ENCODE results near the gene PLOD2.

GRCh38 chr3:146164971-146165769 is 4.2 kb upstream of the PLOD2 start:
- TF ChIP-seq EZH2 (IDR thresholded peaks at IDR 0.05; ENCODE audit: insufficient read depth, poor library complexity, severe bottlenecking) (no peak), EZH2phosphoT487 (IDR thresholded peaks at IDR 0.05; ENCODE audit: insufficient read depth, low read depth) (no peak)

Measured in GM23248 (cell line).